Medulla oblongata (tissue), 1 donor: ENCODE measurements around the gene SH3BP5.

Source experiments
- DNase-seq: peaks from one replicate; pipeline ENCODE4 v3.0.0-alpha.2; 2015; ENCODE audit errors: extremely low spot score

The SH3BP5 gene

DNA sequence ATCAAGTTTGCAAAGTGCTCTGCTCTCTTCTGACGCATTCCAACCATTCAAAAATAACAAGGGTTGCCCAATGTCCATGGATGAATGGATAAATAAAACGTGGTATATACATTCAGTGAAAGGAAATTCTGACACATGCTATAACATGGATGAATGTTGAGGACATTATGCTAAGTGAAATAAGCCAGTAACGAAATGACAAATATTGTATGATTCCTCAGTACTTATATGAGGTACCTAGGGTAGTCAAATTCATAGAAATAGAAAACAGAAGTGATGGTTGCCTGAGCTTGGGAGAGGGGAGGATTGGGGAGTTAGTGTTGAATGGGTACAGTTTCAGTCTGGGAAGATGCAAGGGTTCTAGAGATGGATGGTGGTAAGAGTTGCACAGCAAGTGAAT, 33.9 kb downstream of the SH3BP5 start:
- DNase-seq, result no peak

DNA sequence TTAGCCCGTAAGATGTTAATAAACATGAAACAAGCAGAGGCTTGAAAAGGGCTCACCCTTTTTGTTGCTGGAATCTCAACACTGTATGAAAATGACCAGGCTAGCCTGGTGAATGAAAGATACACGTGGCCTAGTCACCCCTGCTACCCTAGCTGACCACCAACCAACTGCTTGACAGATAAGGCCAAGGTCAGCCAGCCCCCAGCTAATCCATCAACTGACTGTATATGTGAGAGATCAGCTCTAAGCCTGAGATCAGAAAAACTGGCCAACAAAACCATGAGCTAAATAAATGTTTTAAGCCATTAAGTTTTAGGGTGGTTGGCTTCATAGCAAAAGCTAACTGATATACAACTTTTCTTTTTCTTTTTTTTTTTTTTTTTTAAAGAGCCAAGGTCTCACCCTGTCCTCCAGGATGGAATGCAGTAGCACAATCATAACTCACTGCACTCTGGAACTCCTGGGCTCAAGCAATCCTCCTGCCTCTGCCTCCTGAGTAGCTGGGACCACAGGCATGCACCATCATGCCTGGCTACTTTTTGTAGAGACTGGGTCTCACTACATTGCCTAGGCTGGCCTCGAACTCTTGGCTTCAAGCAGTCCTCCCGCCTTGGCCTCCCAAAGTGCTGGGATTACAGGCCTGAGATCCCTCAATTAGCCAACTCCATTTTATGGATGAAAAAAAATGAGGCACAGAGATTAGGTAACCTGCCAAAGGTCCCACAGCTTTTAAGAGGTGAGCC, 34.6 kb downstream of the SH3BP5 start:
- no peak for DNase-seq

- DNase-seq, result peak; percentile 56
These were observed 36.9 kb downstream of the SH3BP5 start for GRCh38 chr3:15295506-15295905.

DNA sequence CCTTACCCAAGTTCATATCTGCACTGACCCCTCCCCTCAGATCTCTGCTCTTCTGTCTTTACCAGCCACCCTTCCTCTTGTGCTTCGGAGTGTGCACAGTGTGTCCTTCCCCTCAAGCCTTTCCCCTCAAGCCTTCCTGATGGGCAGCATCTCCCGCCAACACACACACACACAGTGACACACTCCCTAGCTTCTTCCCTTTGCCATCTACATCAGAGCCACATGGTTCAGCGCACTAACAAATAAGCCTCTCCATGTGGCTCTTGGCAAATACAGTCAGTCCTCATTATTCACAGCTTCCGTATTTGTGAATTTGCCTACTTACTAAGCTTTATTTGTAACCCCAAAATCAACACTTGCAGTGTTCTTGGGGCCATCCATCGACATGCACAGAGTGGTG, 37.5 kb downstream of the SH3BP5 start:
- DNase-seq, result no peak

- DNase-seq, result no peak
These were observed 39.4 kb downstream of the SH3BP5 start for GRCh38 chr3:15292765-15293522.

DNA sequence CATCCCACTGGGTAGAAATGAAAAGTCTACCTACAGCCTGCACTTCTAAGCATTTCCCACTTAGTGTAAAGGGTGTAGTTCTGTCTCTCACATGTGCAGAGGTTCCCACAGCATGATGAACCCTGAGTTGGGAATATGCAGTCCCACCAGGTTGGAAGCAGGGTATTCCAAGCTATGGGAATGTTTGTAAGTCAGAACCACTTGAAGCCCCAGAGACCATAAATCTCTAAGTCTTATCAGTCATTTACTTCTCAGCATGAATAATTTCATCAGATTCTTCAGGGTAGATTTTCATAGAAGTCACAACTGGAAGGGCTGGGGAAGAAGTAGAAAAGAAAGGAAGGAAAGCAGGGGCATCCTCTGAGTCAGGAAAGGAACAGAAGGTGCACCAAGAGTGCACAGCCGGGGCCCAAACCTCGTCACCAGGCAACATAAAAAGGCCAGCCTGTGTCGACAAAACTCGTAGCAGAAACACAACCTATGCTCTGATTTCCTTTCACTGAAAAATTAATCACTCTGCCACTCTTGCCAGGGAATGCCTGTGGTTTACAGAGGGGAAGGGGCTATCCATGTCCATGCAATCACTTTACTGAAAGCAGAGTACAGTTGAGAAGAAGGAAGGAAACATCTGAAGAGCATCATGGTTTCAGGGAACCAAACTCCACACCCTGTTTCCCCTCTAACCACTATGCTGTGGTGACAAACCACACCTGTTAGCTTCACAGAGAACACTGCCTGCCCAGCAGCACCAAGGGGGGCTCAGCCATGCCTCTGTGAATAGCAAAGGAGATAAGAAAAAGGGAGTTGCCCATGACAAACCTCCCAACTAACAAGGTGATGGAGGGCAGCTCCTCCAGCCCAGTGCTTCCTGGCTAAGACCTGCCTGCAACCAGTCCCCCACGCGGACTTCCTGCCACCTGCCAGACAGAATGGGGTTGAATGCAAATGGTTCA, 40.5 kb downstream of the SH3BP5 start:
- DNase-seq, result no peak

GRCh38 chr3:15290736-15291135, 41.6 kb downstream of the SH3BP5 start:
- no peak for DNase-seq

GRCh38 chr3:15289661-15290060, 42.7 kb downstream of the SH3BP5 start:
- no peak for DNase-seq

- no peak for DNase-seq
These were observed 43.9 kb downstream of the SH3BP5 start for GRCh38 chr3:15288331-15289035.

GRCh38 chr3:15287565-15288330, 44.6 kb downstream of the SH3BP5 start:
- no peak for DNase-seq

DNA sequence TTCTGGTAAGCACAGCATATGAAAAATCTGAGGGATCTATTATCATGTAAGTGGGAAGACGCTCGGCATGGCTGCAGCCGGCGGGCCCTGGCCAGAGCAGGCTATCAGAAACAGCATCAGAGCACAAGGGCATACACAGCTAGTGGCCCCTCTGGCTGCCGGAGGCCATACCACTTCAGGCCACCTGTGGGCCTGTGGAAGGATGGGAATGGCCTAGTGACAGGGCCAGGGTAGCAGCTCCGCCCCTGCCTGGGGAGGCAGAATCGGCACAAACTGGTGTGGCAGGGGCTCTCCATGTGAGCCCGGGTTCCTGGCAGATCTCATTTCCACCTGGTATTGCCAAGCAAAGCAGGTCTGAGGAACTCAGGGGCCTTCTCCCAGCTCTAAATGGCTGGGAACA, 46.4 kb downstream of the SH3BP5 start:
- DNase-seq, result no peak

DNA sequence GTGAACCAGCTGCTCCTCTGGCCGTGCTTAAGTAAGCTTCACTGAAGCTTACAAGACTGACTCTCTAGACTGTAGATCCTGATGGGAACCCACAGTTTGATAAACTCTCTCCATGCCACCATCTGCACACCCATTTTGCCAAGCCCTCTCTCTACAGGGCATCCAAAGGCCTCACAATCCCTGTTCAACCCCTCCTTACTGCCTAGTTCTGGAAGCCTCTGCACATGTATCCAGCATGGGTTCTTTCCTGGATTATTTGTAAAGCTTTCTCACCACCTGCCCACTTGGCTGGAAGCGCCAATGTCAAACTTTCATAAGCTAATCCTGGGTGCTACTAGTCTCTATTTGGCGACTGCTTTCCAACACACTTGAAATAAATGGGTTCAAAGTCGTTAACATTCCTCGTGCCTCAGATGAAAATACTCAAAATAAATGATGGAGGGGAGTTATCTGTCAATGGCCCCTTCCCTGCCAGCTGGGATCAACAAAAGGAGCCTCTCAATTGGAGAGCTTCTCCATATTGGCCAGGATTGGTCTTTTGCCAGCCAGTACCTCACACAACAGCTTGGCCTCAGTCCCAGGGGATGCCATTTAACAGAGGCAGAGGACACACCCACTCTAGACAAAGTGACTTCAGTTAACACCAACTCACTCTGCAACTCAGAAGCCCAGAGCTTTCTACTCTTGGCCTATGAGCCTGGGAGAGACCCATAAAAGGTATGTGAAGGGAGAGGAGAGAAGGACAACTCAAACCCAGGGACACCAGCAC, 48.1 kb downstream of the SH3BP5 start:
- no peak for DNase-seq

GRCh38 chr3:15283702-15284101, 48.7 kb downstream of the SH3BP5 start:
- DNase-seq, result no peak

DNA sequence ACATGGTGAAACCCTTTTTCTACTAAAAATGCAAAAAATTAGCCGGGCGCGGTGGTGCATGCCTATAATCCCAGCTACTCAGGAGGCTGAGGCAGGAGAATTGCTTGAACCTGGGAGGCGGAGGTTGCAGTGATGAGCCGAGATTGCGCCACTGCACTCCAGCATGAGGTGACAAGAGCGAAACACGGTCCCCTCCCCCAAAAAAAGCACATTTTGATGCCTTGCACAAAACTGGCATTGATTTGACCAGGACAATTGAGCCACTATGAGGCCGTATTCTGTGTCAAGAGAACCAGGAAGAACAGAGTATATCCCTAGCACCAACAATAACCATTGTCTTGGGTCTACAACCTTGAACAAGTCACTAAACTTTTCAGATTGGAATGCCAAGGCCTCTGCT, 50.6 kb downstream of the SH3BP5 start:
- peak; percentile 86 for DNase-seq

- no peak for DNase-seq
These were observed 51.4 kb downstream of the SH3BP5 start for GRCh38 chr3:15280853-15281532.

- no peak for DNase-seq
These were observed 52.5 kb downstream of the SH3BP5 start for GRCh38 chr3:15279671-15280402.

- no peak for DNase-seq
These were observed 53.2 kb downstream of the SH3BP5 start for GRCh38 chr3:15279205-15279604.

- DNase-seq, result no peak
These were observed 54.4 kb downstream of the SH3BP5 start for GRCh38 chr3:15277861-15278500.
